HG03060 (cell line): ENCODE results near the gene NPIPB2.

Experiments
- ATAC-seq: cut with Tn5 transposase; IDR thresholded peaks from one replicate; pipeline ENCODE4 v1.9.1; 2021; ENCODE audit warnings: low read depth, moderate number of reproducible peaks; ENCODE audit not compliant: unreplicated experiment

The NPIPB2 gene

GRCh38 chr16:11907160-11907970, 34.5 kb downstream of the NPIPB2 start:
- no peak for ATAC-seq

GRCh38 chr16:11903906-11904305, 37.9 kb downstream of the NPIPB2 start:
- no peak for ATAC-seq

GRCh38 chr16:11901091-11901490, 40.8 kb downstream of the NPIPB2 start:
- ATAC-seq, result no peak

- ATAC-seq, result no peak
Observed at GRCh38 chr16:11896486-11897176, 45.2 kb downstream of the NPIPB2 start.

- no peak for ATAC-seq
Observed at GRCh38 chr16:11893571-11893970, 48.3 kb downstream of the NPIPB2 start.

GRCh38 chr16:11892761-11893160, 49.1 kb downstream of the NPIPB2 start:
- no peak for ATAC-seq

GRCh38 chr16:11890231-11890965, 51.4 kb downstream of the NPIPB2 start:
- ATAC-seq, result no peak

- ATAC-seq, result no peak
Observed at GRCh38 chr16:11886881-11887280, 55.0 kb downstream of the NPIPB2 start.

GRCh38 chr16:11884035-11884434, 57.8 kb downstream of the NPIPB2 start:
- no peak for ATAC-seq

- no peak for ATAC-seq
Observed at GRCh38 chr16:11880007-11880406, 61.8 kb downstream of the NPIPB2 start.

GRCh38 chr16:11877374-11877773, 64.5 kb downstream of the NPIPB2 start:
- ATAC-seq, result no peak
